OCI-LY1 (cell line): ENCODE measurements around the gene CDC42EP4.

Experiments used
- CTCF ChIP-seq: fragments of 200-600 bp; sonication (generic), shearing (Covaris generic); IDR thresholded peaks from 2 replicates; pipeline ENCODE4 v1.5.1; 2017; ENCODE audit warnings: mild to moderate bottlenecking, antibody characterized with exemption, low read length, moderate library complexity, mixed read lengths
- EZH2 ChIP-seq: fragments of 200-600 bp; sonication (generic), shearing (Covaris generic); IDR thresholded peaks from 2 replicates; pipeline ENCODE4 v1.8.0; 2017; ENCODE audit warnings: borderline replicate concordance, mixed run types, mild to moderate bottlenecking, antibody characterized with exemption, low read length, moderate library complexity, mixed read lengths

- TF ChIP-seq CTCF = peak; percentile 98
- no peak for TF ChIP-seq EZH2
Measured at GRCh38 chr17:73255671-73256181, 56.1 kb downstream of the CDC42EP4 start.
